Adrenal gland (tissue), 12 donors: Measurements from ENCODE around the gene LRRC4C. TPM values are rescaled to one million over a fixed set of nuclear protein-coding genes. Genes with fewer than 3 reads are reported as not detected.
A peak's percentile ranks its signal among the peaks of the same experiment; 100 is the strongest.

ENCODE experiments used
- DNase-seq, 7 donors: peaks; one replicate each; pipeline ENCODE4 v3.0.0-alpha.2; 2019 to 2020
- H3K27ac ChIP-seq, 5 donors: fragments of 200-600 bp; sonication (generic) in 4 of 5; 1 replicate in 3 of 5; 2 replicates in 2 of 5; pipeline versions ENCODE4 v1.5.1 to v1.8.0; 2016 to 2020; ENCODE audit warnings: mild to moderate bottlenecking in 1 of 5
- H3K27me3 ChIP-seq: fragments of 200-600 bp; 2 replicates; pipeline ENCODE4 v1.8.0; 2021
- H3K36me3 ChIP-seq, 2 donors: fragments of 200-600 bp; replicated peaks in 1 of 2; 1 replicate in 1 of 2; 2 replicates in 1 of 2; pipeline versions ENCODE4 v1.5.1 to v1.8.0; 2018 to 2022
- H3K4me1 ChIP-seq, 2 donors: fragments of 200-600 bp; replicated peaks in 1 of 2; 1 replicate in 1 of 2; 2 replicates in 1 of 2; pipeline versions ENCODE4 v1.5.1 to v1.8.0; 2018 to 2021
- H3K4me3 ChIP-seq, 4 donors: fragments of 200-600 bp; sonication (generic) in 3 of 4; one replicate each; pipeline ENCODE4 v1.5.1; 2016 to 2018
- H3K9me3 ChIP-seq, 3 donors: fragments of 200-600 bp; sonication (generic) in 1 of 3; replicated peaks in 1 of 3; 1 replicate in 2 of 3; 2 replicates in 1 of 3; pipeline versions ENCODE4 v1.5.1 to v1.8.0; 2016 to 2021
- CTCF ChIP-seq, 6 experiments: fragments of 450-650 bp in 4 of 6; fragments of 200-600 bp in 2 of 6; sonication (generic) in 1 of 6; IDR thresholded peaks; 1 replicate in 5 of 6; 2 replicates in 1 of 6; pipeline versions ENCODE4 v1.5.1 to v1.8.0; 2016 to 2021; ENCODE audit warnings: antibody characterized with exemption in 6 of 6, mild to moderate bottlenecking in 2 of 6, moderate library complexity in 1 of 6
- POLR2A ChIP-seq, 2 donors: fragments of 450-650 bp; IDR thresholded peaks; one replicate each; pipeline ENCODE4 v1.6.1; 2017; ENCODE audit warnings: antibody characterized with exemption in 2 of 2, mild to moderate bottlenecking in 2 of 2, moderate library complexity in 1 of 2
- WGBS, 4 donors: extraction: QIAGEN DNeasy Blood & Tissue Kit in 2 of 4; methylation state at CpG; one replicate each; pipeline versions ENCODE4 v1.1.5 to v1.1.7; 2013 to 2017; 5-methylcytosine and 5-hydroxymethylcytosine counted together
- intact Hi-C, 2 donors: fragments of 100-400 bp; cut with DNase I; formaldehyde crosslinking; loops; one replicate each; pipeline versions ENCODE4 v1.14.1 to v1.15.0; 2022 to 2023
- polyA plus RNA-seq, 3 donors: library from polyadenylated mRNA; stranded (reverse); fragments of 200-250 nt in 2 of 3; fragments of 350-450 nt in 1 of 3; fragmentation: Illumina TruSeq in 1 of 3; extraction: RNeasy Lipid Tissue Mini Kit (QIAGEN cat#74804) in 1 of 3; gene quantifications; one replicate each; pipeline ENCODE4 v1.2.3, GENCODE V29; 2013 to 2014
- total RNA-seq, 9 donors: library from RNA; depleted of rRNA in 4 of 9; stranded (reverse); fragments of >200 nt in 4 of 9; fragments of 120-200 nt in 1 of 9; fragmentation: NEBNext Ultra II Directional in 1 of 9; extraction: Animal tissue kit (Norgen Biotek cat#: 25700) in 1 of 9; gene quantifications; one replicate each; pipeline versions ENCODE4 v1.1.0 to v1.2.4, GENCODE V29; 2013 to 2023
- donor health status: healthy with polysubstance abuse.
- donor health status: Bipolar disorder and iron deficiency.
- donor health status: DM: yes; HTN: yes; CAD: no.
- donor health status: DM: no; HTN: no; CAD: no.
- donor health status: DM: no; HTN: no; CAD: no.
- donor health status: DM: yes; HTN: yes; CAD: no.

Gene LRRC4C
- total and polyA plus RNA-seq, 12 donors, result 1.0 to 10.6 (median 5.5) TPM

GRCh38 chr11:41479179-41479578 lies 19.7 kb upstream of the LRRC4C start:
- 69 to 74% (median 72%) methylated on average over 1 of the region's 1 CpG for WGBS, 4 donors
- DNase-seq, result no peak
- no peaks in the 10 kb centered on the region for H3K36me3 ChIP-seq
- H3K4me1 ChIP-seq, result no peaks in the 10 kb centered on the region
- H3K27me3 ChIP-seq, result no peaks in the 10 kb centered on the region
- no peak overlapping the region for H3K4me3 ChIP-seq
- H3K27ac ChIP-seq, result no peak overlapping the region
- intact Hi-C loops, result no loop called here
- H3K9me3 ChIP-seq, result no peaks in the 10 kb centered on the region
- TF ChIP-seq CTCF (IDR thresholded peaks at IDR 0.05) (no peak), POLR2A (IDR thresholded peaks at IDR 0.05) (no peak)

GRCh38 chr11:41461057-41461681 lies 1.7 kb upstream of the LRRC4C start:
- TF ChIP-seq CTCF (IDR thresholded peaks at IDR 0.05) (peak; percentile 66 to 80 (median 72)), POLR2A (IDR thresholded peaks at IDR 0.05) (no peak)
- no peak for DNase-seq
- Histone ChIP-seq H3K9me3 (no peaks in the 10 kb centered on the region), H3K36me3 (no peaks in the 10 kb centered on the region), H3K27me3 (no peaks in the 10 kb centered on the region), H3K27ac (no peak overlapping the region), H3K4me3 (no peak overlapping the region), H3K4me1 (no peaks in the 10 kb centered on the region)
- intact Hi-C loops, result loop anchor here (10.0 kb wide), 1 partner anchor 1064 kb away; no protein-coding TSS in a partner anchor
- WGBS, 4 donors, result 4 to 11% (median 8%) methylated on average over 1 of the region's 1 CpG

- Histone ChIP-seq H3K36me3 (no peaks in the 10 kb centered on the region), H3K27ac (no peak overlapping the region), H3K27me3 (no peaks in the 10 kb centered on the region), H3K4me1 (no peaks in the 10 kb centered on the region), H3K4me3 (peak overlapping the region in 1 of 4 donors; percentile 46), H3K9me3 (no peaks in the 10 kb centered on the region)
- no peak for DNase-seq
- intact Hi-C loops, result no loop called here
- WGBS, 4 donors, result 9 to 22% (median 15%) methylated on average over 7 of the region's 7 CpGs
- TF ChIP-seq CTCF (IDR thresholded peaks at IDR 0.05) (no peak), POLR2A (IDR thresholded peaks at IDR 0.05) (no peak)
Observed at GRCh38 chr11:41458641-41459040, 811 bp downstream of the LRRC4C start.

DNA sequence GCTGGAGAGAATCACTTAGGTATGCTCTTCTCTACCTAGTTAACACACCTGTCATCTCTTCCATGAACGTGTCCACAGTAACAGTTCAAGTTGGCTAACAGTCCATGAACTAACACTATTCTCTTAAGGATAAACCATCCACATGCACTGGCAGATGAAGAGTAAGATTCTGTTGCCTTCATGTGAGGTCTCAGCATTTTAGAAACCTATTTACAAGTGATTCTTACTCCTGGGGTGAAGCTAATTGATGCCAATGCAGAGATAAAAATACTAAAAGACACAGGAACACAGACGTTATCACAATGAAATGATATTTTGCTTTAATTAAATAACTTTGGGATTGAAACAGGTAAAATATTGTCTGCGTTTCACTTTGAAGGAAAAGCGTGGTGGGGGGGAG lies 1.3 kb downstream of the LRRC4C start:
- Histone ChIP-seq H3K36me3 (no peaks in the 10 kb centered on the region), H3K27ac (no peak overlapping the region), H3K4me1 (no peaks in the 10 kb centered on the region), H3K4me3 (peak overlapping the region in 1 of 4 donors; percentile 46), H3K27me3 (no peaks in the 10 kb centered on the region), H3K9me3 (no peaks in the 10 kb centered on the region)
- intact Hi-C loops, result no loop called here
- DNase-seq, result no peak
- TF ChIP-seq CTCF (IDR thresholded peaks at IDR 0.05) (no peak), POLR2A (IDR thresholded peaks at IDR 0.05) (no peak)
- WGBS, 4 donors, result 14 to 27% (median 22%) methylated on average over 4 of the region's 4 CpGs
